ENCODE data around the gene FSIP1. TPM values are rescaled to one million over a fixed set of nuclear protein-coding genes. Genes with fewer than 3 reads are reported as not detected.
A peak's percentile ranks its signal among the peaks of the same experiment; 100 is the strongest.

FSIP1 gene
- total RNA-seq, 1 donor from 2014 or later = 0.71 TPM

DNA sequence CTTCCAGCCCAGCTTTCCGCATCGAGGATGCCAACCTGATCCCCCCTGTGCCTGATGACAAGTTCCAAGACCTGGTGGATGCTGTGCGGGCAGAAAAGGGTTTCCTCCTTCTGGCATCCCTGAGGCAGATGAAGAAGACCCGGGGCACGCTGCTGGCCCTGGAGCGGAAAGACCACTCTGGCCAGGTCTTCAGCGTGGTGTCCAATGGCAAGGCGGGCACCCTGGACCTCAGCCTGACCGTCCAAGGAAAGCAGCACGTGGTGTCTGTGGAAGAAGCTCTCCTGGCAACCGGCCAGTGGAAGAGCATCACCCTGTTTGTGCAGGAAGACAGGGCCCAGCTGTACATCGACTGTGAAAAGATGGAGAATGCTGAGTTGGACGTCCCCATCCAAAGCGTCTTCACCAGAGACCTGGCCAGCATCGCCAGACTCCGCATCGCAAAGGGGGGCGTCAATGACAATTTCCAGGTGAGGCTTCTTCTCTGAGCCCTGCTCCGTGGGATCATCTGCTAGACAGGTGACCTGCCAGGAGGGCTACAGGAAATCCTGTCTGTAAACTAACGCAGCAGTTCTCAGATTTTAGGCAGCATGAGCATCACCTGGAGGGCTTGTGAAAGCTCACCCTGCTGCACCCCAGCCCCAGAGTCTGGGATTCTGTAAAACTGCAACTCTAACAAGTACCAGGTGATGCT is 200.2 kb downstream of the FSIP1 start:
- TF ChIP-seq, protein P1, sequence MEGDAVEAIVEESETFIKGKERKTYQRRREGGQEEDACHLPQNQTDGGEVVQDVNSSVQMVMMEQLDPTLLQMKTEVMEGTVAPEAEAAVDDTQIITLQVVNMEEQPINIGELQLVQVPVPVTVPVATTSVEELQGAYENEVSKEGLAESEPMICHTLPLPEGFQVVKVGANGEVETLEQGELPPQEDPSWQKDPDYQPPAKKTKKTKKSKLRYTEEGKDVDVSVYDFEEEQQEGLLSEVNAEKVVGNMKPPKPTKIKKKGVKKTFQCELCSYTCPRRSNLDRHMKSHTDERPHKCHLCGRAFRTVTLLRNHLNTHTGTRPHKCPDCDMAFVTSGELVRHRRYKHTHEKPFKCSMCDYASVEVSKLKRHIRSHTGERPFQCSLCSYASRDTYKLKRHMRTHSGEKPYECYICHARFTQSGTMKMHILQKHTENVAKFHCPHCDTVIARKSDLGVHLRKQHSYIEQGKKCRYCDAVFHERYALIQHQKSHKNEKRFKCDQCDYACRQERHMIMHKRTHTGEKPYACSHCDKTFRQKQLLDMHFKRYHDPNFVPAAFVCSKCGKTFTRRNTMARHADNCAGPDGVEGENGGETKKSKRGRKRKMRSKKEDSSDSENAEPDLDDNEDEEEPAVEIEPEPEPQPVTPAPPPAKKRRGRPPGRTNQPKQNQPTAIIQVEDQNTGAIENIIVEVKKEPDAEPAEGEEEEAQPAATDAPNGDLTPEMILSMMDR (IDR thresholded peaks at IDR 0.05; ENCODE audit: insufficient read depth, low read length, poor library complexity, severe bottlenecking) = no peak
- Histone ChIP-seq H3K4me3 (ENCODE audit: low read depth, low read length) (peak overlapping the region; percentile 62), H3K36me3 (ENCODE audit: control insufficient read depth, insufficient read depth, low read length) (no peaks in the 10 kb centered on the region), H3K27me3 (ENCODE audit: control insufficient read depth, insufficient read depth, low read length) (no peaks in the 10 kb centered on the region)
- DNase-seq (ENCODE audit: low read depth) = no peak

DNA sequence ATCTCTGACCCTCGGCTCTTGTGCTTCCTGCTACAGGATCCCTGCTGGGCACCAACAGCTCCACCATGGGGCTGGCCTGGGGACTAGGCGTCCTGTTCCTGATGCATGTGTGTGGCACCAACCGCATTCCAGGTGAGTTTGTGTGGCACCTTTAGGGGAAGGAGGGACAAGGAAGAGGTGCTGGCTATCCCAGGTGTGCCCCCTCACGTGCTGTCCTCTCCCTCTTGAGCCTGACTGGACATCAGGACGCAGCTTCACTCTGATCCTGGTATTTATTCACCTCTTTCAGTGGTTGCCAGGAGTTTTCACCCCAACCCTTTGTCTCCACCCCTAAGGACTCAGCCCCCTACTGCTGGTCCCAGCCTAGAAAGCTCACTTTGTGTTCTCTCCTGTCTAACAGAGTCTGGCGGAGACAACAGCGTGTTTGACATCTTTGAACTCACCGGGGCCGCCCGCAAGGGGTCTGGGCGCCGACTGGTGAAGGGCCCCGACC is 200.8 kb downstream of the FSIP1 start:
- TF ChIP-seq, protein P1 (IDR thresholded peaks at IDR 0.05; ENCODE audit: insufficient read depth, low read length, poor library complexity, severe bottlenecking) = peak; percentile 68
- no peak for DNase-seq (ENCODE audit: low read depth)
- no peaks in the 10 kb centered on the region for H3K36me3 ChIP-seq (ENCODE audit: control insufficient read depth, insufficient read depth, low read length)
- H3K27me3 ChIP-seq (ENCODE audit: control insufficient read depth, insufficient read depth, low read length) = no peaks in the 10 kb centered on the region
- peak overlapping the region; percentile 62 for H3K4me3 ChIP-seq (ENCODE audit: low read depth, low read length)

DNA sequence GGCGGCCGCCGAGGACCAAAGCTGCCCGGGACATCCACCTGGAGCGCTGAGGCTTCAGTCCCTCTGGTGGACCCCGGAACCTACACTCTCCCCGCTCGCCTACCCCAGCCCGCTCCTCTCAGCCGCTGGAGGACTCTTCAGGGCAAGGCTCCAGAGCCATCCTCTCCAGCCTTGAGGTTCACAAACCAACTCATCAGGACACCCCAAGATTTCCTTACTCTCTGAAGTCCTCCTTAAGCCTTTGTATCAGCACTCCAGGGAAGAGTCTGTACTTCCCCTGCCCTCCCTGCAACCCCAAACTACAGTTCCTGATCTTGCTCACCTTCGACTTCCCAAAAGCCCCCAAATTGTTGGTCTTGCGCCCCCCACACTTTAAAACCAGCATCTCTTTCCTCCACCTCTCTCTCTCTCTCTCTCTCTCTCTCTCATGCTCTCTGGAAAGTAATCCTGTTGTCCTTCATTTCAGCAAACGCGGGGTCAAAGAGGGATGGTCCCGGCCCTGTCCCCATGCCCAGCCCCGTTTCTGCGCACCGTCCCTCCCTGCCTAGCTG is 201.3 kb downstream of the FSIP1 start:
- DNase-seq (ENCODE audit: low read depth) = no peak
- Histone ChIP-seq H3K27me3 (ENCODE audit: control insufficient read depth, insufficient read depth, low read length) (no peaks in the 10 kb centered on the region), H3K36me3 (ENCODE audit: control insufficient read depth, insufficient read depth, low read length) (no peaks in the 10 kb centered on the region), H3K4me3 (ENCODE audit: low read depth, low read length) (peak overlapping the region; percentile 62)
- TF ChIP-seq, protein P1 (IDR thresholded peaks at IDR 0.05; ENCODE audit: insufficient read depth, low read length, poor library complexity, severe bottlenecking) = no peak

DNA sequence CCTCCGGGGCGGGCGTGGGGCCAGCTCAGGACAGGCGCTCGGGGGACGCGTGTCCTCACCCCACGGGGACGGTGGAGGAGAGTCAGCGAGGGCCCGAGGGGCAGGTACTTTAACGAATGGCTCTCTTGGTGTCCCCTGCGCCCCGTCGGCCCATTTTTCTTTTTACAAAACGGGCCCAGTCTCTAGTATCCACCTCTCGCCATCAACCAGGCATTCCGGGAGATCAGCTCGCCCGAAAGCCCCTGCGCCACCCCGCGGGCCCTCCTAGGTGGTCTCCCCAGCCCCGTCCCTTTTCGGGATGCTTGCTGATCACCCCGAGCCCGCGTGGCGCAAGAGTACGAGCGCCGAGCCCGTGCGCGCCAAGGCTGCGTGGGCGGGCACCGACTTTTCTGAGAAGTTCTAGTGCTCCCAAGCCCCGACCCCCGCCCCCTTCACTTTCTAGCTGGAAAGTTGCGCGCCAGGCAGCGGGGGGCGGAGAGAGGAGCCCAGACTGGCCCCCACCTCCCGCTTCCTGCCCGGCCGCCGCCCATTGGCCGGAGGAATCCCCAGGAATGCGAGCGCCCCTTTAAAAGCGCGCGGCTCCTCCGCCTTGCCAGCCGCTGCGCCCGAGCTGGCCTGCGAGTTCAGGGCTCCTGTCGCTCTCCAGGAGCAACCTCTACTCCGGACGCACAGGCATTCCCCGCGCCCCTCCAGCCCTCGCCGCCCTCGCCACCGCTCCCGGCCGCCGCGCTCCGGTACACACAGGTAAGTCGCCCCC is 202.0 kb downstream of the FSIP1 start, which contains the start of gene THBS1:
Gene THBS1, plus strand, starts transcription at position 595 of the 757 bp plus-strand sequence. CDS start 779 bp downstream, outside the sequence.
- TF ChIP-seq, protein P1 (IDR thresholded peaks at IDR 0.05; ENCODE audit: insufficient read depth, low read length, poor library complexity, severe bottlenecking) = peak; percentile 17
- DNase-seq (ENCODE audit: low read depth) = peak; percentile 29
- Histone ChIP-seq H3K4me3 (ENCODE audit: low read depth, low read length) (peak within 1 kb of the TSS; percentile 62), H3K36me3 (ENCODE audit: control insufficient read depth, insufficient read depth, low read length) (no peaks in the 10 kb centered on the region), H3K27me3 (ENCODE audit: control insufficient read depth, insufficient read depth, low read length) (no peaks in the 10 kb centered on the region)

DNA sequence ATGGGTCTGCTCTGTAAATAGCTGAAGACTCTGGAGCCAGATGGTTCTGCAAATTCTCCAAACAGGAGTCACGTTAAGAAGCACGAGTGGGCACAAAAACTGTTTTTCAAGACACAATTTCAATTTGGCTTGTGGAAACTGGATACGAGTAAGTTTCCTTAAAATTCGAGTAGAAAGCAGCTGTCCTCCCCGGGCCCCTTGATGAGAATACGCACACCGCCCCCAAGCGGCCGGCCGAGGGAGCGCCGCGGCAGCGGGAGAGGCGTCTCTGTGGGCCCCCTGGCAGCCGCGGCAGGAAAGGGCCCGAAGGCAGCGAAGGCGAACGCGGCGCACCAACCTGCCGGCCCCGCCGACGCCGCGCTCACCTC is 202.5 kb downstream of the FSIP1 start:
- peak; percentile 44 for DNase-seq (ENCODE audit: low read depth)
- Histone ChIP-seq H3K4me3 (ENCODE audit: low read depth, low read length) (peak overlapping the region; percentile 62), H3K36me3 (ENCODE audit: control insufficient read depth, insufficient read depth, low read length) (no peaks in the 10 kb centered on the region), H3K27me3 (ENCODE audit: control insufficient read depth, insufficient read depth, low read length) (no peaks in the 10 kb centered on the region)
- TF ChIP-seq, protein P1 (IDR thresholded peaks at IDR 0.05; ENCODE audit: insufficient read depth, low read length, poor library complexity, severe bottlenecking) = peak; percentile 82

Data from kidney epithelial cell (primary cell).